EH (cell line): ENCODE measurements around the gene COL4A5.
"Not testable (repeated sequence)": the region's sequence is repeated elsewhere in the genome, so short reads cannot be mapped to it uniquely, and the experiment has no call there.

ENCODE experiments used
- DNase-seq: peaks from one replicate; pipeline ENCODE4 v3.0.0-alpha.2; 2015; ENCODE audit warnings: low read depth

The COL4A5 gene

GRCh38 chrX:108456971-108457477, 17.4 kb downstream of the COL4A5 start:
- DNase-seq: peak; percentile 23

- peak; percentile 74 for DNase-seq
Measured at GRCh38 chrX:108464604-108465003, 25.0 kb downstream of the COL4A5 start.

GRCh38 chrX:108468486-108468885, 28.8 kb downstream of the COL4A5 start:
- DNase-seq: peak; percentile 66

- DNase-seq: no peak
Measured at GRCh38 chrX:108473979-108474378, 34.3 kb downstream of the COL4A5 start.

GRCh38 chrX:108481528-108481927, 41.9 kb downstream of the COL4A5 start:
- DNase-seq: not testable (repeated sequence)

GRCh38 chrX:108484251-108484650, 44.6 kb downstream of the COL4A5 start:
- DNase-seq: no peak

- DNase-seq: no peak
Measured at GRCh38 chrX:108485960-108486359, 46.3 kb downstream of the COL4A5 start.

- DNase-seq: peak; percentile 17
Measured at GRCh38 chrX:108494406-108495090, 54.9 kb downstream of the COL4A5 start.

- peak; percentile 21 for DNase-seq
Measured at GRCh38 chrX:108511721-108512120, 72.1 kb downstream of the COL4A5 start.

GRCh38 chrX:108516184-108516583, 76.5 kb downstream of the COL4A5 start:
- DNase-seq: peak; percentile 47

- no peak for DNase-seq
Measured at GRCh38 chrX:108527724-108528123, 88.1 kb downstream of the COL4A5 start.

GRCh38 chrX:108537005-108537404, 97.4 kb downstream of the COL4A5 start:
- peak; percentile 44 for DNase-seq

GRCh38 chrX:108541286-108541685, 101.6 kb downstream of the COL4A5 start:
- no peak for DNase-seq

GRCh38 chrX:108557580-108557979, 117.9 kb downstream of the COL4A5 start:
- DNase-seq: no peak

GRCh38 chrX:108558217-108558616, 118.6 kb downstream of the COL4A5 start:
- no peak for DNase-seq

- DNase-seq: no peak
Measured at GRCh38 chrX:108573136-108573535, 133.5 kb downstream of the COL4A5 start.

GRCh38 chrX:108582151-108582550, 142.5 kb downstream of the COL4A5 start:
- DNase-seq: no peak

GRCh38 chrX:108584617-108585211, 145.1 kb downstream of the COL4A5 start:
- peak; percentile 3 for DNase-seq

- peak; percentile 26 for DNase-seq
Measured at GRCh38 chrX:108590496-108590895, 150.9 kb downstream of the COL4A5 start.

- DNase-seq: no peak
Measured at GRCh38 chrX:108601276-108601675, 161.6 kb downstream of the COL4A5 start.

GRCh38 chrX:108610141-108610540, 170.5 kb downstream of the COL4A5 start:
- DNase-seq: no peak

GRCh38 chrX:108614616-108615015, 175.0 kb downstream of the COL4A5 start:
- DNase-seq: no peak

GRCh38 chrX:108640817-108641216, 201.2 kb downstream of the COL4A5 start:
- no peak for DNase-seq
